Measurements from ENCODE around the gene FYB1.
"Not testable (repeated sequence)": the region's sequence is repeated elsewhere in the genome, so short reads cannot be mapped to it uniquely, and the experiment has no call there.

FYB1 gene

DNA sequence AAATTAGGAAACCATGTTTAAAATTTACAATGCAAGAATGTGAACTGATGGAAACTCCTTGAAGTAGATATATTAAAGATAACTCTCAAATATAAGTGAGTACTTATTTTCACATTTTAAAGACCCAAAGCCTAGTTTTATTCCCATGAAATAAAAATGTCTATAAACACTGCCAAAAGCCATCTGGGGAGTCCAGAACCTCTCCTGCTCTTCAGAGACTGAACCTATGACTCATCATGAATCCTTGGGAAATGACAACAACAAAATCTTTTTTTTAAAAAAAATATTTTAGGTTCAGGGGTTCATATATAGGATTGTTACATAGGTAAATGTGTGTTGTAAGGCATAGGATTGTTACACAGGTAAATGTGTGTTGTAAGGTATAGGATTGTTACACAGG lies 33.8 kb upstream of the FYB1 start:
- H3K27ac ChIP-seq = no peak overlapping the region
- H3K4me1 ChIP-seq = no peaks in the 10 kb centered on the region
- H4K20me1 ChIP-seq = no peaks in the 10 kb centered on the region
- H3K36me3 ChIP-seq = no peaks in the 10 kb centered on the region
- H3K9ac ChIP-seq = no peak overlapping the region
- H3K9me3 ChIP-seq = peaks cover 18% of the 10 kb centered on the region
- no peak overlapping the region for H3K4me3 ChIP-seq
- no peak for TF ChIP-seq Cebpa-rat (IDR thresholded peaks at IDR 0.05)
- H3K4me2 ChIP-seq = no peak overlapping the region
- no peaks in the 10 kb centered on the region for H3K27me3 ChIP-seq

DNA sequence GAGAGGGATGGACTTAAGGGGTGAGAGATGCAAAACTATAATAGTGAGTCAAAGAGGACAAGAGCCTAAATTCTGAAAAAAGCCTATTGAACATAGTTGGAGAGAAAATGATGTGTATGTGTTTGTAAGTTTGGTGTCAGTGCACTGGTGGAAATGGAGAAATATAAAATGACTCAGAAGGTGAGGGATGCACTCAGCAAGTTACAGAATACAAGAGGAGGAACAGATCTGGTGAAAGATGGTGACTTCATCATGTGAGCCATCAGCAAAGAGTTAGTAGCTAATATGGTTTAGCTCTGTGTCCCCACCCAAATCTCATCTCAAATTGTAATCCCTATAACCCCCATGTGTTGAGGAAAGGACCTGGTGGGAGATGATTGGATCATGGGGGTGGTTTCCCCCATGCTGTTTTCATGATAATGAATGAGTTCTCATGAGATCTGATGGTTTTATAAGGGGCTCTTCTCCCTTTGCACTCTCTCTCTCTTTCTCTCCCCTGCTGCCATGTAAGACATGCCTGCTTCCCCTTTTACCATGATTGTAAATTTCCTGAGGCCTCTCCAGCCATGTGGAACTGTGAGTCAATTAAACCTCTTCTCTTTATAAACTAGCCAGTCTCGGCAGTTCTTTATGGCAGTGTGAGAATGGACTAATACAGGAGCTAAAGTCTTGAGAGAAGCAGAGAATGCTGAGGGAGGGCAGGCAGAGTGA lies 30.4 kb upstream of the FYB1 start:
- TF ChIP-seq Cebpa-rat (IDR thresholded peaks at IDR 0.05) = no peak
- Histone ChIP-seq H3K9me3 (peaks cover 18% of the 10 kb centered on the region), H4K20me1 (no peaks in the 10 kb centered on the region), H3K4me2 (no peak overlapping the region), H3K27ac (no peak overlapping the region), H3K27me3 (no peaks in the 10 kb centered on the region), H3K9ac (no peak overlapping the region), H3K36me3 (no peaks in the 10 kb centered on the region), H3K4me3 (no peak overlapping the region), H3K4me1 (no peaks in the 10 kb centered on the region)

DNA sequence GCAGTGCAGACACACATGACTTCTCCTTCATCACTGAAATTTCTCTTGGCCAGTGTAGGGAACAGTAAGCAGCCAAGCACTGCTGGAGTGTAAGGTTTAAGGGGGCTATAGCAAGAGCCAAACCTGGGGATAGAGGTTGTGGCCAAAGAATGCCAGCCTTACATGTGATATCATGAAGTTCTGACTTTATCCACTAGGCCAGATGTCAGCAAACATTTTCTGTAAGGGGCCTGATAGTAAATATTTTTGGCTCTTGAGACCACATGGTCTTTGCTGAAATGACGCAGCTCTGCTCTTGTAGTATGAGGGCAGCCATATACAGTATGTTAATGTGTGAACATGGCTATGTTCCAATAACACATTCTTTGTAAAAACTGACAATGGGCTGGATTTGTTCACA lies 29.7 kb upstream of the FYB1 start:
- H3K9me3 ChIP-seq = peaks cover 18% of the 10 kb centered on the region
- H3K4me3 ChIP-seq = no peak overlapping the region
- no peaks in the 10 kb centered on the region for H3K4me1 ChIP-seq
- H3K9ac ChIP-seq = no peak overlapping the region
- no peaks in the 10 kb centered on the region for H3K36me3 ChIP-seq
- TF ChIP-seq Cebpa-rat (IDR thresholded peaks at IDR 0.05) = no peak
- no peak overlapping the region for H3K4me2 ChIP-seq
- no peaks in the 10 kb centered on the region for H3K27me3 ChIP-seq
- no peak overlapping the region for H3K27ac ChIP-seq
- no peaks in the 10 kb centered on the region for H4K20me1 ChIP-seq

DNA sequence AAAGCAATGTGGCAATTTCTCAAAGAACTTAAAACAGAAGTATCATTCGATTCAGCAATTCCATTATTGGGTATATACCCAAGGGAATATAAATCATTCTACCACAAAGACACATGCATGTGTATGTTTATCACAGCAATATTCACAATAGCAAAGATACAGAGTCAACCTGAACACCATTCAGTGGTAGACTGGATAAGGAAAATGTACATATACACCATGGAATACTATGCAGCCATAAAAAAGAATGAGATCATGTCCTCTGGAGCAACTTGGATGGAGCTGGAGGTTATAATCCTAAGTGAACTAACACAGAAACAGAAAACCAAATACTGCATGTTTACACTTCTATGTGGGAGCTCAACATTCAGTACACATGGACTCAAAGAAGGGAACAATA lies 21.4 kb upstream of the FYB1 start:
- Histone ChIP-seq H3K4me1 (no peaks in the 10 kb centered on the region), H3K9ac (no peak overlapping the region), H4K20me1 (no peaks in the 10 kb centered on the region), H3K4me3 (no peak overlapping the region), H3K4me2 (no peak overlapping the region), H3K27ac (no peak overlapping the region), H3K36me3 (no peaks in the 10 kb centered on the region), H3K9me3 (peaks cover 11% of the 10 kb centered on the region), H3K27me3 (no peaks in the 10 kb centered on the region)
- no peak for TF ChIP-seq Cebpa-rat (IDR thresholded peaks at IDR 0.05)

DNA sequence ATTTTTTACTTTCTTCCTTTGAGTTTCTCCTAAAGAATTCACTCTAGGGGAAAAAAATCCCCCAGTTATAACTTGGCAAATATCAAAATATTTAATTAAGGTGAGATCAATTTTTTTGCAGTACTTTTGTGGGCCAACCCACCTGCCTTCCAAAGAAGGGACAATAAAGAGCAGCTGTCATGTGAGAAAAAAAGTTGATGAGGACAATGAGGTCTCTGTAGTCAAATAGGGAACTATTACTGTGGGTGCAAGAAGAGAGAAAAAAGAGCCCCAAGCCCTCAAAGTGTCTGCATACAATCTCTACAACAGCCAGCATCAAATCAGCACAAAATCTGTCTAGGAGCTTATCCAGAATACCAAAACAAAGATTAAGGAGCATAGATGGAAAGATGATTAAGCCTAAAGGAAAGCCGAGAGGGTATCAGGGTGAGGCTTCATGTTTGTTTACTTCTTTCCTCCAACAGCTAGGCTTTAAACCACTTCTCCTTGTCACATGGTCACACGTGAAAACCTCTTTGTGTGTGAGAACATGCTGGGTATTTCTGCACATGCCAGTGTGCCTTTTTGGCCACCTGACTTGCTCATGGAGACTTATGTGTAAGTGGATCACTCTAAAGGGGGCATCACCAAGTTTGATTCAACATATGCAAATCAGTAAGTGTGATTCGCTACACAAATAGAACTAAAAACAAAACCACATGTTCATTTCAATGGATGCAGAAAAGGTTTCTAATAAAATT lies 19.2 kb upstream of the FYB1 start:
- no peaks in the 10 kb centered on the region for H3K36me3 ChIP-seq
- no peaks in the 10 kb centered on the region for H3K27me3 ChIP-seq

DNA sequence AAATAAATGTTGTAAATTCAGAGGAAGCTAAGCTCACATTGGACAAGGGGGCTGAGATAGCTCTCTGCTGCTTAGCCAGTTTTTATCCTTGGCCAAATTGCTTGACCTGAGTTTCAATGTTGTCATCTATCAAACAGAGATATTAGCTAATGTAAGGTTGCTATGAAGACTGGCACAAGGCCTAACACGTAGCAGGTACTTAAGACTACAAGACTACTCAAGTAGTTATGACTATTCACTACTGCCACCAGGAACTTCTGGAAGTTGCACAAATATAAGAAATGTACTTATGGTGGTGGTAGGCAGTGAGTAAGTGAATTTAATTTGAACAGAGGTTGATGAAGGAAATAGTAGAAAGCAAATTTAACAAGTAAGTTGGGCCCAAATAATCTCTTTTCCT lies 17.4 kb upstream of the FYB1 start:
- no peaks in the 10 kb centered on the region for H4K20me1 ChIP-seq
- no peak overlapping the region for H3K27ac ChIP-seq
- no peak for TF ChIP-seq Cebpa-rat (IDR thresholded peaks at IDR 0.05)
- H3K36me3 ChIP-seq = no peaks in the 10 kb centered on the region
- peaks cover 11% of the 10 kb centered on the region for H3K9me3 ChIP-seq
- no peak overlapping the region for H3K4me2 ChIP-seq
- no peaks in the 10 kb centered on the region for H3K27me3 ChIP-seq
- H3K4me3 ChIP-seq = no peak overlapping the region
- no peak overlapping the region for H3K9ac ChIP-seq
- H3K4me1 ChIP-seq = no peaks in the 10 kb centered on the region

More for the DNA sequence above, 19.2 kb upstream of the FYB1 start:
- Histone ChIP-seq H3K9ac (no peak overlapping the region), H3K27ac (no peak overlapping the region), H3K4me3 (no peak overlapping the region), H3K4me1 (no peaks in the 10 kb centered on the region), H3K9me3 (peaks cover 11% of the 10 kb centered on the region), H3K4me2 (no peak overlapping the region), H4K20me1 (no peaks in the 10 kb centered on the region)
- TF ChIP-seq Cebpa-rat (IDR thresholded peaks at IDR 0.05) = no peak

DNA sequence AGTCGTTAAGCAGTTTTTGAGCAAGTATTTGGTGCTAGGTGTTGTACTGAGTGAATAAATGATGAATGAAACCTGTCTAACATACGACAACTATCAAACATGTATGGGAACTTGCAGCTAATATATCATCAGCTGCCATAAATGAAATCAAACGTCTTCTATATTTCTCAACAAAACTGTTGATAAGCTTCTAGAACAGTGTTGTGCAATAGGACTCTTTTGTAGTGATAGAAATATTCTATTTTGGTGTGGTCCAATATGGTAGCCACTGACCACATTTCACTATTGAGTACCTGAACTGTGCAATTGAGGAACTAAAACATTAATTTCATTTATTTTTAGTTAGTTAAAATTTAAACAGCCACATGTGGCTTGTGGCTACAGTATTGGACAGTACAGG lies 16.3 kb upstream of the FYB1 start:
- Histone ChIP-seq H3K4me3 (no peak overlapping the region), H3K9ac (no peak overlapping the region), H3K9me3 (no peaks in the 10 kb centered on the region), H4K20me1 (no peaks in the 10 kb centered on the region), H3K27ac (no peak overlapping the region), H3K4me1 (no peaks in the 10 kb centered on the region), H3K36me3 (no peaks in the 10 kb centered on the region), H3K4me2 (no peak overlapping the region), H3K27me3 (no peaks in the 10 kb centered on the region)
- no peak for TF ChIP-seq Cebpa-rat (IDR thresholded peaks at IDR 0.05)

DNA sequence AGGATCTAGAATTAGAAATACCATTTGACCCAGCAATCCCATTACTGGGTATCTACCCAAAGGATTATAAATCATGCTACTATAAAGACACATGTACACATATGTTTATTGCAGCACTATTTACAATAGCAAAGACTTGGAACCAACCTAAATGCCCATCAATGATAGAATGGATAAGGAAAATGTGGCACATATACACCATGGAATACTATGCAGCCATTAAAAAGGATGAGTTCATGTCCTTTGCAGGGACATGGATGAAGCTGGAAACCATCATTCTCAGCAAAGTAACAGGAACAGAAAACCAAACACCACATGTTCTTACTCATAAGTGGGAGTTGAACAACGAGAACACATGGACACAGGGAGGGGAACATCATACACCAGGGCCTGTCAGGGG lies 15.1 kb upstream of the FYB1 start:
- not testable (repeated sequence) for H4K20me1 ChIP-seq, H3K4me1 ChIP-seq, H3K9ac ChIP-seq, H3K4me2 ChIP-seq, H3K36me3 ChIP-seq, H3K27me3 ChIP-seq, H3K9me3 ChIP-seq, H3K27ac ChIP-seq, H3K4me3 ChIP-seq

DNA sequence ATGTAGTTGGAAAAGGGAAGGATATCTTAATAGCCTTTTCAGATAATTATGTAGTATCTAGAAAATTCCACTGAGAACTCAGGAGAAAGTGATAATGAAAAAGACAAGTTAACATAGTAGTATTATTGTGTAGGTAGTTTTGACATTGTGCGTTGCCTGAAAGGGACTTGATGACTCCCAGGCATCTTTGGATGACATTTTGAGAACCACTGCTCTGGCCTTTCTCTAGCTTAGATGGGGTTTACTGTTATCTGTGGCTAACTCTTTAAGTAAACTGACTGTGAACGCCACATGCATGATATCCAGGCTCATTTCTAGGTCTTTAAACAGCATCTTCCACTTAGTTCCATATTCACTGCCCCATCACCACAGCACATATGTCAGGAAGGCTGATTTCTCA lies 14.4 kb upstream of the FYB1 start:
- Histone ChIP-seq H3K9me3 (no peaks in the 10 kb centered on the region), H3K36me3 (no peaks in the 10 kb centered on the region), H3K27me3 (no peaks in the 10 kb centered on the region), H3K9ac (no peak overlapping the region), H3K4me1 (no peaks in the 10 kb centered on the region), H3K4me3 (no peak overlapping the region), H4K20me1 (no peaks in the 10 kb centered on the region), H3K4me2 (no peak overlapping the region), H3K27ac (no peak overlapping the region)
- no peak for TF ChIP-seq Cebpa-rat (IDR thresholded peaks at IDR 0.05)

DNA sequence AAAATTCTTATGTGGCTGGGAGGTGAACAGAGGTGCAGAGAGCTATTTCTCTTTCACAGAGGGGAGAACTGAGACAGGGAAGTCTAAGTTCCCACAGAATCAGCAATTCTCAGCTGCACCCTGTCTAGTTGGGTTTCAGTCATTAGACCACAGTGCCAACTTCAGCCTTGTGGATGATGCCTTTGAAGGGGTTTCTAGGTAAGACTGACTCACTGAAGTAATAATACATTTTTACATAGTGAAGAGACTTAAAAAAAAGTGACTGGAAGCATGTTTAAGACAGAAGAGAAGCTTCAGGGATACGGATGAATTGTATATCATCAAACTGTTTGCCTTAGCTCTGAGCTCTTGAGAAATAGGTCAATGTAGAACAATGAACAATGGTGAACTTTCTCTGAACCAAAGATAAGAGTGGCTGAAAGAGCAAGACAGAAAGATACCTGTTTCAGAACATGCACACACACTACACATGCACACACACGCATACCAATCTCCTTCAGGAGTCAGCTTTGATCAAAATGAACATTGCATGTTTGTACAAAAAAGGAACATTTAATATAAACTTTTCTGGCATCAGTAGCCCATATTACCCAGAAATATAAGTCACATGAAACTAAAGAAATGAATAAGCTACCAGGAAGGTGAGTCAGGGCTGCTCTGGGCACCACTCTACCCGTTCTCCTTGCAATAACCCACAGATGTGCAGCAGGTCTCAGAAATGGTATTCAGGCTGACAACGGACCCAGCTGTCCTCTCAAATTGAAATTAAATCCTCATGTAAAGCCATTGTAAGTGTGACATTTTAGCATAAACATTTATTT lies 12.6 kb upstream of the FYB1 start:
- no peak overlapping the region for H3K9ac ChIP-seq
- no peaks in the 10 kb centered on the region for H4K20me1 ChIP-seq
- H3K9me3 ChIP-seq = no peaks in the 10 kb centered on the region
- no peak overlapping the region for H3K4me3 ChIP-seq
- H3K27me3 ChIP-seq = no peaks in the 10 kb centered on the region
- no peak overlapping the region for H3K27ac ChIP-seq
- no peaks in the 10 kb centered on the region for H3K4me1 ChIP-seq
- H3K4me2 ChIP-seq = no peak overlapping the region
- no peak for TF ChIP-seq Cebpa-rat (IDR thresholded peaks at IDR 0.05)
- H3K36me3 ChIP-seq = no peaks in the 10 kb centered on the region
